Neural crest cell (in vitro differentiated cells): ENCODE measurements around the gene DNM3. TPM values are rescaled to one million over a fixed set of nuclear protein-coding genes. Genes with fewer than 3 reads are reported as not detected.
A peak's percentile ranks its signal among the peaks of the same experiment; 100 is the strongest.

Source experiments
- DNase-seq: peaks from one replicate; pipeline ENCODE4 v3.0.0; 2021; ENCODE audit warnings: low read depth, mixed read lengths, low spot score
- H3K27ac Mint-ChIP-seq: one replicate; pipeline ENCODE4 v1.8.0; 2021; ENCODE audit warnings: mild to moderate bottlenecking, mixed read lengths; ENCODE audit not compliant: unreplicated experiment
- H3K27me3 Mint-ChIP-seq: 2 replicates; pipeline ENCODE4 v1.8.0; 2021; ENCODE audit warnings: low read depth, mild to moderate bottlenecking, mixed read lengths
- H3K36me3 Mint-ChIP-seq: 2 replicates; pipeline ENCODE4 v1.8.0; 2021; ENCODE audit warnings: low read depth, mild to moderate bottlenecking, mixed read lengths
- H3K4me1 Mint-ChIP-seq: 2 replicates; pipeline ENCODE4 v1.8.0; 2021; ENCODE audit warnings: mixed read lengths
- H3K4me3 Mint-ChIP-seq: one replicate; pipeline ENCODE4 v1.8.0; 2021; ENCODE audit warnings: mild to moderate bottlenecking, mixed read lengths
- H3K9me3 Mint-ChIP-seq: 2 replicates; pipeline ENCODE4 v1.8.0; 2021; ENCODE audit warnings: mixed read lengths
- total RNA-seq: library from RNA; stranded (reverse); gene quantifications from 2 replicates; pipeline ENCODE4 v1.2.1, GENCODE V29; 2021
- TF ChIP-seq, protein P1 (sequence below): fragments of 200-600 bp; sonication (generic); conservative IDR thresholded peaks from 2 replicates; pipeline ENCODE4 v1.5.0; 2021; ENCODE audit warnings: antibody characterized with exemption, mild to moderate bottlenecking

The DNM3 gene
- total RNA-seq, 1 donor from 2014 or later: 3.5 TPM

DNA sequence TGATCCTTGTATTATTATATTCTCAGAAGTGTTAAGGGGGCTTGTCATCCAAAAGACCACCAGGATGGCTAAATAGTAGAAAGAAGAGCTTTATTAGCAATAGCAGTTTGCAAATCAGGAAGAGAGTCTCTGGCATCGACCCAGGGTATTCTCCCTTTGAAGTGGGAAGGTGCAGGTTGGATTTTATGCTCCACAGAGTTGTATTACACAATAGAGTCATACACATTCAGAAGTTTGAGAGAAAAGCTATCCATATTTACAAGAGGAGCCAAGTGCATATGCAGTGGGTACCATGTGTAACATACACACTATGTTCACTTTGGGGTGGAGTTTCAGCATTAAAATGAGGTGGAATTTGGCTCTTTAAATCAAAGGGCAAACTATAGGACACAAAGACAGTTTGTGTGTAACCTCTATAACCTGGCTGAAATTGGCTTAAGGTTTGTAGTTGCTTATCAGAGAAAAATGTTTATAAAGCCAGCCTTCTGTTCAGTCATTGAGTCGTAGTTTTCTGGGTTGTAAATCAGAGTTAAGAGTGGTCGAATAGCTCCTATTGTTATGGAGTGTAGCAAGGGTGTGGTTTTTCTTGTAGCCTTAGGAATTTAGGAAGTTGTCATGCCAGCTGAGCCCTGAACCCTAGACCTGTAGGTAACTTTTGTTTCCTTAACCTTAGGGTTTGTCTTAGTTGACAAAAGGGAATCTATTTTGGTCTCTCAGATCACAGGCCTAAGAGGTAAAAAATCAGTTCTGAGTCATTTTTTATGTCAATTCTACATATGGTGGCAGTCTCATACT, 125.3 kb downstream of the DNM3 start:
- no peaks in the 10 kb centered on the region for H3K36me3 Mint-ChIP-seq
- no peak for DNase-seq
- no peak overlapping the region for H3K4me3 Mint-ChIP-seq
- H3K4me1 Mint-ChIP-seq: no peaks in the 10 kb centered on the region
- TF ChIP-seq, protein P1, sequence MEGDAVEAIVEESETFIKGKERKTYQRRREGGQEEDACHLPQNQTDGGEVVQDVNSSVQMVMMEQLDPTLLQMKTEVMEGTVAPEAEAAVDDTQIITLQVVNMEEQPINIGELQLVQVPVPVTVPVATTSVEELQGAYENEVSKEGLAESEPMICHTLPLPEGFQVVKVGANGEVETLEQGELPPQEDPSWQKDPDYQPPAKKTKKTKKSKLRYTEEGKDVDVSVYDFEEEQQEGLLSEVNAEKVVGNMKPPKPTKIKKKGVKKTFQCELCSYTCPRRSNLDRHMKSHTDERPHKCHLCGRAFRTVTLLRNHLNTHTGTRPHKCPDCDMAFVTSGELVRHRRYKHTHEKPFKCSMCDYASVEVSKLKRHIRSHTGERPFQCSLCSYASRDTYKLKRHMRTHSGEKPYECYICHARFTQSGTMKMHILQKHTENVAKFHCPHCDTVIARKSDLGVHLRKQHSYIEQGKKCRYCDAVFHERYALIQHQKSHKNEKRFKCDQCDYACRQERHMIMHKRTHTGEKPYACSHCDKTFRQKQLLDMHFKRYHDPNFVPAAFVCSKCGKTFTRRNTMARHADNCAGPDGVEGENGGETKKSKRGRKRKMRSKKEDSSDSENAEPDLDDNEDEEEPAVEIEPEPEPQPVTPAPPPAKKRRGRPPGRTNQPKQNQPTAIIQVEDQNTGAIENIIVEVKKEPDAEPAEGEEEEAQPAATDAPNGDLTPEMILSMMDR: no peak
- H3K9me3 Mint-ChIP-seq: no peaks in the 10 kb centered on the region
- peak overlapping the region; percentile 39 for H3K27ac Mint-ChIP-seq
- no peaks in the 10 kb centered on the region for H3K27me3 Mint-ChIP-seq

DNA sequence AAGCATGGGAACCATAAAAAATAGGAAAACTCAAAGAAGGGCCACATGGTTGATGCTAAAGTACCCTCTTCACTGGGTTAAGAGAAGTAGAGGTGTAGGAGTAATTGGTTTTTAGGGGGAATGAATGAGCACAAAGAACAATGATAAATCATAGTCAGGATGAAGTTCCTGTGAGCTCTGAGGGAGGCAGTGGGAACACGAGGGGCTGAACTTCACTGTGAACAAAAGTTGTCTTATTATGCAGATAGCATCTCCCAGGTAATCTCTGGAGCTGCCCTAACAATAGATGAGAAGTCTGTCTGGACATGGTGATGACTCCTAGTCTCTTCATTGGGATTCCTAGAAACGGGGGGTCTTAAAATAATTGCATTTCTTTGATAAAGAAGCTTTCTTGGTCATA, 127.9 kb downstream of the DNM3 start:
- Mint-ChIP-seq H3K4me1 (no peaks in the 10 kb centered on the region), H3K9me3 (no peaks in the 10 kb centered on the region), H3K4me3 (no peak overlapping the region), H3K27ac (no peak overlapping the region), H3K27me3 (no peaks in the 10 kb centered on the region), H3K36me3 (no peaks in the 10 kb centered on the region)
- DNase-seq: no peak
- TF ChIP-seq, protein P1: no peak

DNA sequence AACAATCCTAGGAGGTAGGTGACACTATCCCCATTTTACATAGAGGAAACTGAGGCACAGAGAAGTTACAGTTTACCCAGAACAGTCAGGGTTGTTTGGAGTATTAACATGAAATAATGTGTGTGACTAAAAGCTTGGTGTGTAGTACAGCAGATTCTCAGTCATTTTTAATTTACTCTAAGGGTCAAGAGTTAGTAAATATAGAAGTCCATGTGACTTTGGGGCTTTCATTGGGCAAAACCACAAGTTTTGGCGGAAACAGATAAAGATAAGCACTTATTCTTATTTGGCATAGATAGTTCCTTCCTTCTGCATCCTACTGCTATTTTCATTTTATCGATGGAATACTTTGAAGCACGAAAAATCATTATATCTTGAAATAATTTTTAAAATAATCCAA, 128.5 kb downstream of the DNM3 start:
- TF ChIP-seq, protein P1: no peak
- Mint-ChIP-seq H3K4me1 (no peaks in the 10 kb centered on the region), H3K9me3 (no peaks in the 10 kb centered on the region), H3K36me3 (no peaks in the 10 kb centered on the region), H3K4me3 (no peak overlapping the region), H3K27me3 (no peaks in the 10 kb centered on the region), H3K27ac (no peak overlapping the region)
- DNase-seq: no peak

DNA sequence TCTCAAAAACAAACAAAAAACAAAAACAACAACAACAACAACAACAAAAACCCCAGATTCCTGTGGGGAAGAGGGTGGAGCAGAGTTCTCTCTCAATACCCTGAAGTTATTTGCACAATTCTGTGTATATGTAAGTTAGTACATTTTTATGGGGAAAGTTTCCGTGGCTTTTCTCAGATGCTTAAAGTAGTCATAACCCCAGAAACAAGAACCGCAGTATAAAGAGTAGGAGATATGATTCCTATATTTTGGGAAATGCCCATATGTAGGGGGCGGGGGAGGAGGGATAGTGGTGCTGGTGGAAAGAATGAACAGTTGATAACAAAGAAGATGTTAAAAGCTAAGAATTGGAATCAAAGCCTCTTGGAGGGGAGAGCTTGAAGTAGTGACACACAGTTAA, 131.5 kb downstream of the DNM3 start:
- no peaks in the 10 kb centered on the region for H3K36me3 Mint-ChIP-seq
- H3K27ac Mint-ChIP-seq: no peak overlapping the region
- no peaks in the 10 kb centered on the region for H3K27me3 Mint-ChIP-seq
- H3K4me3 Mint-ChIP-seq: no peak overlapping the region
- no peaks in the 10 kb centered on the region for H3K4me1 Mint-ChIP-seq
- peaks cover 4% of the 10 kb centered on the region for H3K9me3 Mint-ChIP-seq
- TF ChIP-seq, protein P1: no peak
- DNase-seq: no peak

DNA sequence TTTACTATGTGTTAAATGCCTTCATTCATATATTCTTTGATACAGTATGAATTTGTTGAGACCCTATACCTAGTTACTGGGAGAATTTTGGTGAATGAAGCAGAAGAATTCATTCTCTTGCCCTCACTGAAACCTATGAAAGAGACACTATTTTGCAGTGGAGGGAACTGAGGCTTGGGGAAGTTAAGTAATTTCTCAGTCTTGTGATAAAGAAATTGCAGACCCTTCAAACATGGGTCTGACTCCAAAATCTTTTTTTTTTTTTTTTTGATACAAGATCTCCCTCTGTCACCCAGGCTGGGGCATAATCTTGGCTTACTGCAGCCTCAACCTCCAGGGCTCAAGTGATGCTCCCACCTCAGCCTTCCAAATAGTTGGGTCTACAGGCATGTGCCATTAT, 132.1 kb downstream of the DNM3 start:
- Mint-ChIP-seq H3K27ac (no peak overlapping the region), H3K9me3 (peaks cover 4% of the 10 kb centered on the region), H3K36me3 (no peaks in the 10 kb centered on the region), H3K27me3 (no peaks in the 10 kb centered on the region), H3K4me3 (no peak overlapping the region), H3K4me1 (no peaks in the 10 kb centered on the region)
- TF ChIP-seq, protein P1: no peak
- no peak for DNase-seq
